ENCODE measurements around the gene MKNK1. TPM values are rescaled to one million over a fixed set of nuclear protein-coding genes. Genes with fewer than 3 reads are reported as not detected.

Gene MKNK1
- total and polyA plus RNA-seq, 12 donors = 22.4 to 50.6 (median 36.8) TPM

DNA sequence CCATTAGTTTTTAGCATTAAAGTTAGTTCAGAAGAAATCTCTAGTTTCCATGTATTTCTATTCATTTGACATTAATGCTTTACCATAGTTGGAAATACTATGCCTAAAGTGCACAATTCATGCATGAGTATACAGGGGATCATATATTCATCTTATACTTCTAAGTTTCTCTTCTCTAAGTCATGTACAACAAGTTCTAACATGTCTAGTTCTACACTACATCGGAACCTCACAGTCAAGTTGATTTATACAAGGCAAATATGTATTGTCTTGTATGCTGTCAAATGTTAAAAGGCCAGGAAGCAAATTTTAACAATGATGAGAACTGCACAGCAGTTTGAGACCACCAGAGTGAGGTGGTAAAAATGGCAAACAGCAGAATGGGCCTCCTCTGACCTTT, 35.5 kb upstream of the MKNK1 start:
- no peaks in the 10 kb centered on the region for H3K27me3 ChIP-seq
- intact Hi-C loops (cut with DNase I) = no loop called here
- H3K36me3 ChIP-seq = peaks cover 0 to 91% (median 19%) of the 10 kb centered on the region in 9 donors
- no peaks in the 10 kb centered on the region for H3K9me3 ChIP-seq
- no peak overlapping the region for H3K4me3 ChIP-seq
- DNase-seq = no peak
- no peak for ATAC-seq
- TF ChIP-seq, protein P1, sequence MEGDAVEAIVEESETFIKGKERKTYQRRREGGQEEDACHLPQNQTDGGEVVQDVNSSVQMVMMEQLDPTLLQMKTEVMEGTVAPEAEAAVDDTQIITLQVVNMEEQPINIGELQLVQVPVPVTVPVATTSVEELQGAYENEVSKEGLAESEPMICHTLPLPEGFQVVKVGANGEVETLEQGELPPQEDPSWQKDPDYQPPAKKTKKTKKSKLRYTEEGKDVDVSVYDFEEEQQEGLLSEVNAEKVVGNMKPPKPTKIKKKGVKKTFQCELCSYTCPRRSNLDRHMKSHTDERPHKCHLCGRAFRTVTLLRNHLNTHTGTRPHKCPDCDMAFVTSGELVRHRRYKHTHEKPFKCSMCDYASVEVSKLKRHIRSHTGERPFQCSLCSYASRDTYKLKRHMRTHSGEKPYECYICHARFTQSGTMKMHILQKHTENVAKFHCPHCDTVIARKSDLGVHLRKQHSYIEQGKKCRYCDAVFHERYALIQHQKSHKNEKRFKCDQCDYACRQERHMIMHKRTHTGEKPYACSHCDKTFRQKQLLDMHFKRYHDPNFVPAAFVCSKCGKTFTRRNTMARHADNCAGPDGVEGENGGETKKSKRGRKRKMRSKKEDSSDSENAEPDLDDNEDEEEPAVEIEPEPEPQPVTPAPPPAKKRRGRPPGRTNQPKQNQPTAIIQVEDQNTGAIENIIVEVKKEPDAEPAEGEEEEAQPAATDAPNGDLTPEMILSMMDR (IDR thresholded peaks at IDR 0.05) = no peak
- H3K4me1 ChIP-seq = peaks cover 0 to 54% (median 17%) of the 10 kb centered on the region in 9 donors
- peak overlapping the region in 1 of 10 donors; percentile 87 for H3K27ac ChIP-seq
- WGBS, 2 donors = 91 to 99% methylated on average over 1 of the region's 1 CpG

DNA sequence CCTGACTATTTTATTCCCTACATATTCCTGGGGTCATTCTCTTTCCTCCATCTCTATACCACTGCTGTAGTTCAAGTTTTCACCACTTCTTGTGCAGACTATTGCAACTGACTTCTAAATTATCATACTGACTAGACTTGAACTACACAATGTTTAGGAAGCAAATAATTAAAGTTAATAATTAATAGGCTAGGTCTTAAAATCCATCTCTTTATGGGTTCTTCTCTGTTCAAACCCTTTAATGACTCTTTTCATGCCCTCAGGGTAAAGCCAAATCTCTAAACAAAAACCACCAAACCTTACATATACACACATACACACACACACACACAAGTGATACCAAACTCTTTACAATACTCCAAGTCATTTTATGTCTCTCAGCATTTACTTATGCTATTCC, 34.9 kb upstream of the MKNK1 start:
- Histone ChIP-seq H3K9me3 (no peaks in the 10 kb centered on the region), H3K27me3 (no peaks in the 10 kb centered on the region), H3K36me3 (peaks cover 0 to 91% (median 25%) of the 10 kb centered on the region in 9 donors), H3K4me1 (peaks cover 0 to 54% (median 17%) of the 10 kb centered on the region in 9 donors), H3K27ac (peak overlapping the region in 4 of 10 donors; percentile 79 to 87 (median 80)), H3K4me3 (no peak overlapping the region)
- ATAC-seq = no peak
- TF ChIP-seq, protein P1 (IDR thresholded peaks at IDR 0.05) = no peak
- DNase-seq = no peak
- intact Hi-C loops (cut with DNase I) = no loop called here

DNA sequence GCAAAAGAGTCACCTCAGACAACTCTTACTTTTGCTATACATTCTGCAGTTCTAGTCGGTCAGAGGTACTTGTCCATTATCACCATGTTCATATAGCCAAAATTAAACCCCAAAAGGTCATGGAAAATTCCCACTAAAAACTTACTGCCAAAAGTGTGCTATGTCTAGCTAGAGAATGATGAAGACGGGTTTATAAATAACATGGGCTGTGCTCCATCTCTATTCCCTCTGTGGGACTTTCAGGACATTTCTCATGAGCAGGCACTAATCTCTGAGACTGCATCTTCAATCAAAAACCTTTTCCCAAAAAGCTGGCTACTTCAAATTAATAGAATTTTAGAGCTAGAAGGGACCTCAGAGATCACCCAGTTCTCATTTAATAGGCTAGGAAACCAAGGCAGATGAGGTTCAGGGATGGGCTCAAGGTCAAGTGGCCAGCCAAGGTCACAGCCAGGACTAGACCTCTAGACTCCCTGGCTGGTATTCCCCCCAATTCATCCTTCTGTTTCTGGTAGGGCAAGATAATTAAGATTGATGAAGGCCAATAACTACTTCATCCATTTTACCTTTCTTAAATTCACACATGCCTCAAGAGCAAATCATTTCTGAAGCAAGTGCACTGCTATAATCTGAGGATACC, 33.5 kb upstream of the MKNK1 start:
- Histone ChIP-seq H3K27ac (peak overlapping the region; percentile 38 to 87 (median 80)), H3K36me3 (peaks cover 0 to 91% (median 30%) of the 10 kb centered on the region in 9 donors), H3K9me3 (no peaks in the 10 kb centered on the region), H3K27me3 (no peaks in the 10 kb centered on the region), H3K4me3 (no peak overlapping the region), H3K4me1 (peaks cover 0 to 40% (median 11%) of the 10 kb centered on the region in 9 donors)
- intact Hi-C loops (cut with DNase I) = no loop called here
- DNase-seq (no peak), ATAC-seq (peak; percentile 71 to 90 (median 86))
- WGBS, 2 donors = 26 to 28% methylated on average over 2 of the region's 2 CpGs
- TF ChIP-seq, protein P1 (IDR thresholded peaks at IDR 0.05) = no peak

DNA sequence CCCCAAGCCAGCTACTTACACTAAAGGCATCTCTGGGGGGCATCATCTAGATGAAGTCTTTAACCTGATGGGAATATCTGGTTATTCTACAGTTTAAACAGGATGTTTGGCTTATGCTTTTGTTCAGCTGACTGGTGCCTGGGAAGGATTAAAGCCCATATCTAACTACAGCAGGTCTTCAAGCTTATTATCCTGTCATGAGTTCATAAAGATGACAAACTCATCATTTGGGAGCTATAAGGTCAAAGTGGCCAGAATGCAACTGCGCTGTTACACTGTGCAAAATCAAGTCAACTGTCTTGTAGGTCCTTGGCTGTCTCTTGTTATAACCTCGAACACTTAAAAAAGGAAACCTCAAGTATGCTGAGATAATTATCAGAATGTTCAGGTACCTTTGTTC, 31.1 kb upstream of the MKNK1 start:
- H3K4me3 ChIP-seq = no peak overlapping the region
- no peaks in the 10 kb centered on the region for H3K9me3 ChIP-seq
- H3K4me1 ChIP-seq = peaks cover 0 to 24% (median 9%) of the 10 kb centered on the region in 9 donors
- peaks cover 0 to 89% (median 42%) of the 10 kb centered on the region in 9 donors for H3K36me3 ChIP-seq
- no peak overlapping the region for H3K27ac ChIP-seq
- TF ChIP-seq, protein P1 (IDR thresholded peaks at IDR 0.05) = no peak
- DNase-seq (no peak), ATAC-seq (no peak)
- intact Hi-C loops (cut with DNase I) = no loop called here
- H3K27me3 ChIP-seq = no peaks in the 10 kb centered on the region
- 95 to 97% methylated on average over 2 of the region's 2 CpGs for WGBS, 2 donors
